SU-DHL-6 (cell line): ENCODE results near the gene CERS1.

Source experiments
- EZH2phosphoT487 ChIP-seq: fragments of 200-600 bp; sonication (generic), shearing (Covaris generic); conservative IDR thresholded peaks from 2 replicates; pipeline ENCODE4 v1.6.1; 2018; ENCODE audit warnings: mild to moderate bottlenecking, antibody characterized with exemption, low read length, moderate library complexity, mixed read lengths
- TF ChIP-seq, protein P1 (sequence below): fragments of 200-600 bp; sonication (generic); IDR thresholded peaks from one replicate; pipeline ENCODE4 v1.5.1; 2017; ENCODE audit warnings: antibody characterized with exemption, mild to moderate bottlenecking, low read length, moderate library complexity; ENCODE audit not compliant: insufficient read depth, poor library complexity, severe bottlenecking

DNA sequence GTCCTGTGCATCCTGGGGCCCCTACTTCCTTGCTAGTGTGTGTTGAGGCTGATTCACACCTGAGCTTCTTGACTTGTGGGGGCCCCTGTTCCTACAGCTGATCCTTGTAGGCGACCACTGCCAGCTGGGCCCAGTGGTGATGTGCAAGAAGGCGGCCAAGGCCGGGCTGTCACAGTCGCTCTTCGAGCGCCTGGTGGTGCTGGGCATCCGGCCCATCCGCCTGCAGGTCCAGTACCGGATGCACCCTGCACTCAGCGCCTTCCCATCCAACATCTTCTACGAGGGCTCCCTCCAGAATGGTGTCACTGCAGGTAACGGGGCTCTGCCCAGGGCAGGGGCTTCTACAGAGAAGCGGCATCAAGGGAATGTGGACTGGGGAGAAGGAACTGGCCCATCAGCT, 38.7 kb downstream of the CERS1 start:
- TF ChIP-seq, protein P1, sequence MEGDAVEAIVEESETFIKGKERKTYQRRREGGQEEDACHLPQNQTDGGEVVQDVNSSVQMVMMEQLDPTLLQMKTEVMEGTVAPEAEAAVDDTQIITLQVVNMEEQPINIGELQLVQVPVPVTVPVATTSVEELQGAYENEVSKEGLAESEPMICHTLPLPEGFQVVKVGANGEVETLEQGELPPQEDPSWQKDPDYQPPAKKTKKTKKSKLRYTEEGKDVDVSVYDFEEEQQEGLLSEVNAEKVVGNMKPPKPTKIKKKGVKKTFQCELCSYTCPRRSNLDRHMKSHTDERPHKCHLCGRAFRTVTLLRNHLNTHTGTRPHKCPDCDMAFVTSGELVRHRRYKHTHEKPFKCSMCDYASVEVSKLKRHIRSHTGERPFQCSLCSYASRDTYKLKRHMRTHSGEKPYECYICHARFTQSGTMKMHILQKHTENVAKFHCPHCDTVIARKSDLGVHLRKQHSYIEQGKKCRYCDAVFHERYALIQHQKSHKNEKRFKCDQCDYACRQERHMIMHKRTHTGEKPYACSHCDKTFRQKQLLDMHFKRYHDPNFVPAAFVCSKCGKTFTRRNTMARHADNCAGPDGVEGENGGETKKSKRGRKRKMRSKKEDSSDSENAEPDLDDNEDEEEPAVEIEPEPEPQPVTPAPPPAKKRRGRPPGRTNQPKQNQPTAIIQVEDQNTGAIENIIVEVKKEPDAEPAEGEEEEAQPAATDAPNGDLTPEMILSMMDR = no peak
- TF ChIP-seq EZH2phosphoT487 = no peak
